Vagina (tissue), 2 donors: ENCODE results near the gene KNSTRN. TPM values are rescaled to one million over a fixed set of nuclear protein-coding genes. Genes with fewer than 3 reads are reported as not detected.
A peak's percentile ranks its signal among the peaks of the same experiment; 100 is the strongest.

Source experiments
- DNase-seq, 2 donors: peaks; one replicate each; pipeline ENCODE4 v3.0.0-alpha.2; 2017; ENCODE audit errors: extremely low spot score in 2 of 2
- H3K27ac ChIP-seq: fragments of 200-600 bp; sonication (generic); one replicate; pipeline ENCODE4 v1.5.1; 2019
- H3K27me3 ChIP-seq: fragments of 200-600 bp; sonication (generic); one replicate; pipeline ENCODE4 v1.5.1; 2019
- H3K36me3 ChIP-seq, 2 donors: fragments of 200-600 bp; sonication (generic); one replicate each; pipeline ENCODE4 v1.5.1; 2017 to 2019
- H3K4me1 ChIP-seq: fragments of 200-600 bp; sonication (generic); one replicate; pipeline ENCODE4 v1.5.1; 2019
- H3K4me3 ChIP-seq, 2 donors: fragments of 200-600 bp; sonication (generic); 1 replicate in 1 of 2; 2 replicates in 1 of 2; pipeline ENCODE4 v1.5.1; 2016 to 2019
- H3K9me3 ChIP-seq: fragments of 200-600 bp; sonication (generic); one replicate; pipeline ENCODE4 v1.5.1; 2019
- POLR2A ChIP-seq, 2 donors: fragments of 450-650 bp; IDR thresholded peaks; one replicate each; pipeline ENCODE4 v1.6.1; 2017; ENCODE audit warnings: antibody characterized with exemption in 2 of 2, mild to moderate bottlenecking in 2 of 2, moderate library complexity in 2 of 2
- POLR2AphosphoS5 ChIP-seq, 2 donors: sonication (generic); formaldehyde crosslinking; IDR thresholded peaks; one replicate each; pipeline ENCODE4 v1.9.0; 2017; ENCODE audit warnings: antibody characterized with exemption in 2 of 2, mild to moderate bottlenecking in 2 of 2, low read depth in 1 of 2; ENCODE audit not compliant: insufficient read depth in 1 of 2
- intact Hi-C: fragments of 100-400 bp; cut with DNase I; formaldehyde crosslinking; loops from one replicate; pipeline ENCODE4 v1.15.1; 2023
- total RNA-seq: library from RNA; depleted of rRNA; stranded (reverse); fragments of >200 nt; gene quantifications from one replicate; pipeline ENCODE4 v1.2.3, GENCODE V29; 2016
- TF ChIP-seq, protein P1 (sequence below), 3 experiments: fragments of 450-650 bp in 2 of 3; fragments of 200-600 bp in 1 of 3; sonication (generic) in 1 of 3; IDR thresholded peaks; one replicate each; pipeline ENCODE4 v1.5.1; 2017 to 2019; ENCODE audit warnings: antibody characterized with exemption in 3 of 3, mild to moderate bottlenecking in 2 of 3, moderate library complexity in 2 of 3

KNSTRN gene
- total RNA-seq, 1 donor from 2014 or later: 13.5 TPM

DNA sequence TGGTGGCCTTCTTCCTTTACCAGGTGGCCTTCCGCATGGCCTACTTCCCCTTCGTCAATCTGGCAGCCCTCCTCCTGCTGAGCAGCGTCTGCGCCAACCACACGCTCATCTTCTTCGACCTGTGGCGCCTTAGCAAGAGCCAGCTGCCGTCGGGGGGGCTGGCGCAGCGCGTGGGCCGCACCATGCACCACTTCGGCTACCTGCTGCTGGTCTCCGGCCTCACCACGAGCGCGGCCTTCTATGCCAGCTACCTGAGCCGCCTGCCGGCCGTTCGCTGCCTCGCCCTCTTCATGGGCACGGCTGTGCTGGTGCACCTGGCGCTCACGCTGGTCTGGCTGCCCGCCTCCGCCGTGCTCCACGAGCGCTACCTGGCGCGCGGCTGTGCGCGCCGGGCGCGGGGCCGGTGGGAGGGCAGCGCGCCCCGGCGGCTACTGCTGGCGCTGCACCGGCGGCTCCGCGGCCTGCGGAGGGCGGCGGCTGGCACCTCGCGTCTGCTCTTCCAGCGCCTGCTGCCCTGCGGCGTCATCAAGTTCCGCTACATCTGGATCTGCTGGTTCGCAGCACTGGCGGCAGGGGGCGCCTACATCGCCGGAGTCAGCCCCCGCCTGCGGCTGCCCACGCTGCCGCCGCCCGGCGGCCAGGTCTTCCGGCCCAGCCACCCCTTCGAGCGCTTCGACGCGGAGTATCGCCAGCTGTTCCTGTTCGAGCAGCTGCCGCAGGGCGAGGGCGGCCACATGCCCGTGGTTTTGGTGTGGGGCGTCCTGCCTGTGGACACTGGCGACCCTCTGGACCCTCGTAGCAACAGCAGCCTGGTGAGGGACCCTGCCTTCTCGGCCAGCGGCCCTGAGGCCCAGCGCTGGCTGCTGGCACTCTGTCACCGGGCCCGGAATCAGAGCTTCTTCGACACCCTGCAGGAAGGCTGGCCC is 14.6 kb upstream of the KNSTRN start:
- H3K9me3 ChIP-seq: no peaks in the 10 kb centered on the region
- DNase-seq: no peak
- no peaks in the 10 kb centered on the region for H3K27me3 ChIP-seq
- no peaks in the 10 kb centered on the region for H3K36me3 ChIP-seq
- intact Hi-C loops: no loop called here
- H3K4me1 ChIP-seq: peaks cover 14% of the 10 kb centered on the region
- H3K4me3 ChIP-seq: peak overlapping the region; percentile 34 to 56
- TF ChIP-seq POLR2A (IDR thresholded peaks at IDR 0.05) (no peak), POLR2AphosphoS5 (IDR thresholded peaks at IDR 0.05; ENCODE audit: insufficient read depth in 1 of 2, low read depth in 1 of 2) (peak in 1 of 2 donors; percentile 31)
- TF ChIP-seq, protein P1, sequence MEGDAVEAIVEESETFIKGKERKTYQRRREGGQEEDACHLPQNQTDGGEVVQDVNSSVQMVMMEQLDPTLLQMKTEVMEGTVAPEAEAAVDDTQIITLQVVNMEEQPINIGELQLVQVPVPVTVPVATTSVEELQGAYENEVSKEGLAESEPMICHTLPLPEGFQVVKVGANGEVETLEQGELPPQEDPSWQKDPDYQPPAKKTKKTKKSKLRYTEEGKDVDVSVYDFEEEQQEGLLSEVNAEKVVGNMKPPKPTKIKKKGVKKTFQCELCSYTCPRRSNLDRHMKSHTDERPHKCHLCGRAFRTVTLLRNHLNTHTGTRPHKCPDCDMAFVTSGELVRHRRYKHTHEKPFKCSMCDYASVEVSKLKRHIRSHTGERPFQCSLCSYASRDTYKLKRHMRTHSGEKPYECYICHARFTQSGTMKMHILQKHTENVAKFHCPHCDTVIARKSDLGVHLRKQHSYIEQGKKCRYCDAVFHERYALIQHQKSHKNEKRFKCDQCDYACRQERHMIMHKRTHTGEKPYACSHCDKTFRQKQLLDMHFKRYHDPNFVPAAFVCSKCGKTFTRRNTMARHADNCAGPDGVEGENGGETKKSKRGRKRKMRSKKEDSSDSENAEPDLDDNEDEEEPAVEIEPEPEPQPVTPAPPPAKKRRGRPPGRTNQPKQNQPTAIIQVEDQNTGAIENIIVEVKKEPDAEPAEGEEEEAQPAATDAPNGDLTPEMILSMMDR (IDR thresholded peaks at IDR 0.05): peak; percentile 52 to 81 (median 54)
- H3K27ac ChIP-seq: no peak overlapping the region

DNA sequence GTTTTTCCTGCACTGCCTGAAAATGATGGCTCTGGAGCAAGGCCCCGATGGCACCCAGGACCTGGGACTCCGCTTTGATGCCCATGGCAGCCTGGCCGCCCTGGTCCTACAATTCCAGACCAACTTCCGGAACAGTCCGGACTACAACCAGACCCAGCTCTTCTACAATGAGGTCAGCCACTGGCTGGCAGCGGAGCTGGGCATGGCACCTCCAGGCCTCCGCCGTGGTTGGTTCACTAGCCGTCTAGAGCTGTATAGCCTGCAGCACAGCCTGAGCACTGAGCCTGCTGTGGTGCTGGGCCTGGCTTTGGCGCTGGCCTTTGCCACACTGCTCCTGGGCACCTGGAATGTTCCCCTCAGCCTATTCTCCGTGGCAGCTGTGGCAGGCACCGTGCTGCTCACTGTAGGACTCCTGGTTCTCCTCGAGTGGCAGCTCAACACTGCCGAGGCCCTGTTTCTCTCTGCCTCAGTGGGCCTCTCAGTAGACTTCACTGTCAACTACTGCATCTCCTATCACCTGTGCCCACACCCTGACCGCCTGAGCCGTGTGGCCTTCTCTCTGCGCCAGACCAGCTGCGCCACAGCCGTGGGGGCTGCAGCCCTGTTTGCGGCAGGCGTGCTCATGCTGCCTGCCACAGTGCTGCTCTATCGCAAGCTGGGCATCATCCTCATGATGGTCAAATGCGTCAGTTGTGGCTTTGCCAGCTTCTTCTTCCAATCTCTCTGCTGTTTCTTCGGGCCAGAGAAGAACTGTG is 13.6 kb upstream of the KNSTRN start:
- Histone ChIP-seq H3K36me3 (no peaks in the 10 kb centered on the region), H3K9me3 (no peaks in the 10 kb centered on the region), H3K27me3 (no peaks in the 10 kb centered on the region), H3K4me3 (peak overlapping the region in 1 of 2 donors; percentile 56), H3K27ac (no peak overlapping the region), H3K4me1 (peaks cover 14% of the 10 kb centered on the region)
- DNase-seq: no peak
- no peak for TF ChIP-seq POLR2A (IDR thresholded peaks at IDR 0.05)
- intact Hi-C loops: no loop called here

DNA sequence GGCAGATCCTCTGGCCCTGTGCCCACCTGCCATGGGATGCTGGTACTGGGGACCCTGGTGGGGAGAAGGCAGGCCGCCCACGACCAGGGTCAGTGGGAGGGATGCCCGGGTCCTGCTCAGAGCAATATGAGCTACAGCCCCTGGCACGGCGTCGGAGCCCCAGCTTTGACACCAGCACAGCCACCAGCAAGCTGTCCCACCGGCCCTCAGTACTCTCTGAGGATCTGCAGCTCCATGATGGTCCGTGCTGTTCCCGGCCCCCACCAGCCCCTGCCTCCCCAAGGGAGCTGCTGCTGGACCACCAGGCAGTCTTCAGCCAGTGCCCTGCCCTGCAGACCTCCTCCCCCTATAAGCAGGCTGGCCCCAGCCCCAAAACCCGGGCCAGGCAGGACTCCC is 13.0 kb upstream of the KNSTRN start:
- no peak for DNase-seq
- H3K27me3 ChIP-seq: no peaks in the 10 kb centered on the region
- H3K4me1 ChIP-seq: peaks cover 14% of the 10 kb centered on the region
- intact Hi-C loops: no loop called here
- H3K4me3 ChIP-seq: no peak overlapping the region
- H3K9me3 ChIP-seq: no peaks in the 10 kb centered on the region
- TF ChIP-seq POLR2AphosphoS5 (IDR thresholded peaks at IDR 0.05; ENCODE audit: insufficient read depth in 1 of 2, low read depth in 1 of 2) (no peak), POLR2A (IDR thresholded peaks at IDR 0.05) (no peak)
- TF ChIP-seq, protein P1 (IDR thresholded peaks at IDR 0.05): no peak
- no peaks in the 10 kb centered on the region for H3K36me3 ChIP-seq
- H3K27ac ChIP-seq: no peak overlapping the region

DNA sequence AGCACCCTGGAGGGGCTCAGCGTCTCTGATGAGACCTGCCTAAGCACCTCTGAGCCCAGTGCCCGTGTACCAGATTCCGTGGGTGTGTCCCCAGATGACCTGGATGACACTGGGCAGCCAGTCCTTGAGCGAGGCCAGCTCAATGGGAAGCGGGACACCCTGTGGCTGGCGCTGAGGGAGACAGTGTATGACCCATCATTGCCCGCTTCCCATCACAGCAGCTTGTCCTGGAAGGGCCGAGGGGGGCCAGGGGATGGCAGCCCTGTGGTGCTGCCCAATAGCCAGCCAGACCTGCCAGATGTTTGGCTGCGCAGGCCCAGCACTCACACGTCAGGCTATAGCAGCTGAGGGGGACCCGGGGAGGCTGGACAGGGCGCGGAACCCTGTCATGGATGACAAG is 12.6 kb upstream of the KNSTRN start:
- H3K36me3 ChIP-seq: no peaks in the 10 kb centered on the region
- no peaks in the 10 kb centered on the region for H3K27me3 ChIP-seq
- peaks cover 14% of the 10 kb centered on the region for H3K4me1 ChIP-seq
- no peaks in the 10 kb centered on the region for H3K9me3 ChIP-seq
- DNase-seq: no peak
- H3K27ac ChIP-seq: no peak overlapping the region
- intact Hi-C loops: no loop called here
- no peak overlapping the region for H3K4me3 ChIP-seq
- no peak for TF ChIP-seq POLR2A (IDR thresholded peaks at IDR 0.05)
- TF ChIP-seq, protein P1 (IDR thresholded peaks at IDR 0.05): no peak
- no peak for TF ChIP-seq POLR2AphosphoS5 (IDR thresholded peaks at IDR 0.05; ENCODE audit: insufficient read depth in 1 of 2, low read depth in 1 of 2)

DNA sequence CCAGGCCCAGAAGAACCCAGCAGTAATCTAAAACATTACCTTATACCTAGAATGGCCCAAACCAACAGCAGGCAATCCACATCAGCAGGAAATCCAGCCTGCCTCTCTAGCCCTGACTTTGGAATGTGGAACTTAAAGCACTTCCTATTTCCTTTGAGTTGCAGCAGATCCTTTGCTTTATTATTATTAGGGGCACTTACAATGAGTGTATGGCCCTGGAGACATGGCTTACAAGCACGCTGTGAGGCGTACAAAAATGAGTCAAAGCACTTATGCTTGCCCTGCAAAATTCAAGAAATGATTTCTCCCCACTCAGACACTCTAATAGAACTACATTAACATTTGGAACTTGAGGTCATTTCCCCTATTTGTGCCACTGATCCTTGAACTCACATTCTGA is 9.5 kb upstream of the KNSTRN start:
- Histone ChIP-seq H3K27ac (no peak overlapping the region), H3K4me1 (peaks cover 5% of the 10 kb centered on the region), H3K36me3 (no peaks in the 10 kb centered on the region), H3K9me3 (no peaks in the 10 kb centered on the region), H3K4me3 (no peak overlapping the region), H3K27me3 (no peaks in the 10 kb centered on the region)
- TF ChIP-seq, protein P1 (IDR thresholded peaks at IDR 0.05): no peak
- no peak for TF ChIP-seq POLR2AphosphoS5 (IDR thresholded peaks at IDR 0.05; ENCODE audit: insufficient read depth in 1 of 2, low read depth in 1 of 2)
- intact Hi-C loops: no loop called here
- DNase-seq: no peak
